Lower lobe of right lung (tissue), 2 donors: ENCODE data around the gene C16orf87. TPM values are rescaled to one million over a fixed set of nuclear protein-coding genes. Genes with fewer than 3 reads are reported as not detected.

Experiments used
- ATAC-seq, 2 donors: fragments of 200-7000 bp; cut with Tn5 transposase; one replicate each; pipeline ENCODE4 v1.9.1; 2020 to 2022; ENCODE audit warnings: mild to moderate bottlenecking in 2 of 2, moderate library complexity in 2 of 2
- DNase-seq: peaks from one replicate; pipeline ENCODE4 v3.0.0-alpha.2; 2020
- H3K27ac ChIP-seq: fragments of 200-600 bp; one replicate; pipeline ENCODE4 v1.8.0; 2022
- H3K27me3 ChIP-seq: fragments of 200-600 bp; one replicate; pipeline ENCODE4 v1.8.0; 2022; ENCODE audit warnings: low read depth
- H3K36me3 ChIP-seq: fragments of 200-600 bp; one replicate; pipeline ENCODE4 v1.8.0; 2022; ENCODE audit warnings: mild to moderate bottlenecking
- H3K4me1 ChIP-seq: fragments of 200-600 bp; one replicate; pipeline ENCODE4 v1.8.0; 2022
- H3K4me3 ChIP-seq: fragments of 200-600 bp; one replicate; pipeline ENCODE4 v1.8.0; 2022; ENCODE audit warnings: mild to moderate bottlenecking
- H3K9me3 ChIP-seq: fragments of 200-600 bp; one replicate; pipeline ENCODE4 v1.8.0; 2022
- CTCF ChIP-seq: fragments of 200-600 bp; IDR thresholded peaks from one replicate; pipeline ENCODE4 v1.8.0; 2022; ENCODE audit warnings: antibody characterized with exemption, mild to moderate bottlenecking
- intact Hi-C: fragments of 100-400 bp; cut with DNase I; formaldehyde crosslinking; loops from one replicate; pipeline ENCODE4 v1.11.0; 2022
- total RNA-seq: library from RNA; stranded (reverse); fragmentation: NEBNext Ultra II Directional; extraction: Animal tissue kit (Norgen Biotek cat#: 25700); gene quantifications from one replicate; pipeline ENCODE4 v1.2.1, GENCODE V29; 2021
- donor health status: DM: no; HTN: yes; CAD: no; lungs with severe emphysema.

Gene C16orf87
- total RNA-seq, 1 donor from 2014 or later: 5.8 TPM

GRCh38 chr16:46866286-46866685, 35.3 kb upstream of the C16orf87 start:
- no peak for DNase-seq
- no peaks in the 10 kb centered on the region for H3K27me3 ChIP-seq
- ATAC-seq: no peak

GRCh38 chr16:46862555-46863447, 31.8 kb upstream of the C16orf87 start:
- H3K27me3 ChIP-seq: no peaks in the 10 kb centered on the region
- no peak for TF ChIP-seq CTCF
- H3K4me1 ChIP-seq: no peaks in the 10 kb centered on the region
- no peaks in the 10 kb centered on the region for H3K36me3 ChIP-seq
- H3K27ac ChIP-seq: no peak overlapping the region
- DNase-seq (no peak), ATAC-seq (no peak)
- no peaks in the 10 kb centered on the region for H3K9me3 ChIP-seq
- intact Hi-C loops: no loop called here
- H3K4me3 ChIP-seq: no peak overlapping the region

More at GRCh38 chr16:46866286-46866685, 35.3 kb upstream of the C16orf87 start:
- Histone ChIP-seq H3K27ac (no peak overlapping the region), H3K4me3 (no peak overlapping the region), H3K9me3 (no peaks in the 10 kb centered on the region), H3K36me3 (no peaks in the 10 kb centered on the region), H3K4me1 (no peaks in the 10 kb centered on the region)
- intact Hi-C loops: no loop called here
- no peak for TF ChIP-seq CTCF

- Histone ChIP-seq H3K9me3 (no peaks in the 10 kb centered on the region), H3K27me3 (no peaks in the 10 kb centered on the region), H3K27ac (no peak overlapping the region), H3K4me3 (no peak overlapping the region), H3K4me1 (no peaks in the 10 kb centered on the region), H3K36me3 (no peaks in the 10 kb centered on the region)
- no peak for DNase-seq
- intact Hi-C loops: no loop called here
- peak; percentile 23 to 45 for ATAC-seq
- no peak for TF ChIP-seq CTCF
Observed at GRCh38 chr16:46859719-46860152, 28.8 kb upstream of the C16orf87 start.

- Histone ChIP-seq H3K4me1 (no peaks in the 10 kb centered on the region), H3K36me3 (no peaks in the 10 kb centered on the region), H3K27ac (no peak overlapping the region), H3K4me3 (no peak overlapping the region), H3K9me3 (no peaks in the 10 kb centered on the region), H3K27me3 (no peaks in the 10 kb centered on the region)
- DNase-seq: no peak
- TF ChIP-seq CTCF: no peak
- ATAC-seq: no peak
- intact Hi-C loops: no loop called here
Observed at GRCh38 chr16:46858151-46858550, 27.2 kb upstream of the C16orf87 start.

- Histone ChIP-seq H3K27ac (no peak overlapping the region), H3K4me3 (no peak overlapping the region), H3K4me1 (no peaks in the 10 kb centered on the region), H3K27me3 (no peaks in the 10 kb centered on the region), H3K9me3 (no peaks in the 10 kb centered on the region), H3K36me3 (no peaks in the 10 kb centered on the region)
- no peak for ATAC-seq
- no peak for DNase-seq
- TF ChIP-seq CTCF: peak; percentile 27
- intact Hi-C loops: no loop called here
Observed at GRCh38 chr16:46857368-46857945, 26.5 kb upstream of the C16orf87 start.
